ENCODE data around the gene RNF4. TPM values are rescaled to one million over a fixed set of nuclear protein-coding genes. Genes with fewer than 3 reads are reported as not detected.

The RNF4 gene
- total RNA-seq, 1 experiment from 2014 or later = 92.0 TPM

DNA sequence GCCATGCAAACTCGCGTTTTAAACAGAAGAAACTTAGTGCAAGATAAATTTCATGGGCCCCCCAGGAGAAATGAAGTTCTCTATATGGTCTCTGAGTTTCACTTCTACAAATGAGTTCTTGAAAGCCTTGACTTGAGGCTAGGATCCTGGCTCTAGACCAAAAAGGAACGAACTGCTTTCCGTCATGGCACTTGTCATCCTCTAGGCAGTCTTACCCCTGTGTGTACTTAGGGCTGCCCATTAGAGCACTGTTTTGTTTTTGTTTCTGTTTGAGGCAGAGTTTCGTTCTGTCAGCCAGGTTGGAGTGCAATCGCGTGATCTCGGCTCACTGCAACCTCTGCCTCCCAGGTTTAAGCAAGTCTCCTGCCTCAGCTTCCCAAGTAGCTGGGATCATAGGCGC is 29.0 kb downstream of the RNF4 start:
- Histone ChIP-seq H2BK12ac (ENCODE audit: insufficient read length, low read depth, low read length) (no peak overlapping the region), H3K79me2 (ENCODE audit: insufficient read depth, low read length) (peaks cover 3% of the 10 kb centered on the region), H3K4me2 (ENCODE audit: insufficient read depth, insufficient read length, low read length) (no peak overlapping the region), H2BK120ac (ENCODE audit: low read depth, low read length, poor library complexity, severe bottlenecking) (no peak overlapping the region), H3K23me2 (ENCODE audit: insufficient read length, low read depth, low read length, poor library complexity, severe bottlenecking) (no peaks in the 10 kb centered on the region), H4K8ac (replicated peaks; ENCODE audit: insufficient read length, low read depth, low read length) (no peak overlapping the region), H4K20me1 (ENCODE audit: control insufficient read depth, insufficient read depth, insufficient read length) (peaks cover 5% of the 10 kb centered on the region), H3K79me1 (ENCODE audit: insufficient read depth, low read depth, low read length, poor library complexity, severe bottlenecking) (no peaks in the 10 kb centered on the region), H3K18ac (ENCODE audit: insufficient read length, low read depth, low read length) (no peak overlapping the region), H4K91ac (ENCODE audit: insufficient read length, low read depth, low read length) (no peak overlapping the region), H3K27me3 (ENCODE audit: insufficient read depth, low read length) (no peaks in the 10 kb centered on the region), H2BK5ac (ENCODE audit: insufficient read length, low read length) (no peak overlapping the region), H3K9ac (ENCODE audit: extremely low read depth, insufficient read length, low read length) (no peak overlapping the region), H3K4me1 (ENCODE audit: insufficient read depth, low read length) (no peaks in the 10 kb centered on the region), H2AFZ (ENCODE audit: low read length) (no peak overlapping the region), H2BK15ac (ENCODE audit: low read depth, low read length) (no peak overlapping the region), H2AK5ac (ENCODE audit: insufficient read length, low read length) (no peak overlapping the region), H3K27ac (ENCODE audit: insufficient read length, low read depth, low read length) (no peak overlapping the region), H3K4ac (ENCODE audit: low read depth, low read length) (no peak overlapping the region), H2BK20ac (ENCODE audit: low read depth, low read length, poor library complexity, severe bottlenecking) (no peak overlapping the region), H4K5ac (ENCODE audit: insufficient read length, low read depth, low read length) (no peak overlapping the region), H3K56ac (ENCODE audit: insufficient read length, low read depth, low read length) (no peak overlapping the region), H3K23ac (ENCODE audit: insufficient read length, low read depth, low read length) (no peak overlapping the region), H3K14ac (ENCODE audit: insufficient read depth, low read length) (no peak overlapping the region), H3K9me3 (ENCODE audit: control insufficient read depth, low read depth, low read length) (no peaks in the 10 kb centered on the region), H3T11ph (ENCODE audit: low read length) (no peak overlapping the region)
- Mint-ChIP-seq H3K4me3 (no peak overlapping the region), H3K9me3 (no peaks in the 10 kb centered on the region), H3K27ac (no peak overlapping the region), H3K4me1 (no peaks in the 10 kb centered on the region), H3K36me3 (ENCODE audit: insufficient read depth in 1 of 3, low read depth in 3 of 3) (peaks cover 51 to 91% (median 72%) of the 10 kb centered on the region in 3 experiments; a peak in 6 of 7 replicates), H3K27me3 (ENCODE audit: low read depth) (no peaks in the 10 kb centered on the region)
- no CpG with 5 or more reads among the region's 9 CpGs for WGBS (ENCODE audit: extremely low coverage, insufficient read length, low lambda C conversion rate)
- DNase-seq = no peak
- TF ChIP-seq, protein P1, sequence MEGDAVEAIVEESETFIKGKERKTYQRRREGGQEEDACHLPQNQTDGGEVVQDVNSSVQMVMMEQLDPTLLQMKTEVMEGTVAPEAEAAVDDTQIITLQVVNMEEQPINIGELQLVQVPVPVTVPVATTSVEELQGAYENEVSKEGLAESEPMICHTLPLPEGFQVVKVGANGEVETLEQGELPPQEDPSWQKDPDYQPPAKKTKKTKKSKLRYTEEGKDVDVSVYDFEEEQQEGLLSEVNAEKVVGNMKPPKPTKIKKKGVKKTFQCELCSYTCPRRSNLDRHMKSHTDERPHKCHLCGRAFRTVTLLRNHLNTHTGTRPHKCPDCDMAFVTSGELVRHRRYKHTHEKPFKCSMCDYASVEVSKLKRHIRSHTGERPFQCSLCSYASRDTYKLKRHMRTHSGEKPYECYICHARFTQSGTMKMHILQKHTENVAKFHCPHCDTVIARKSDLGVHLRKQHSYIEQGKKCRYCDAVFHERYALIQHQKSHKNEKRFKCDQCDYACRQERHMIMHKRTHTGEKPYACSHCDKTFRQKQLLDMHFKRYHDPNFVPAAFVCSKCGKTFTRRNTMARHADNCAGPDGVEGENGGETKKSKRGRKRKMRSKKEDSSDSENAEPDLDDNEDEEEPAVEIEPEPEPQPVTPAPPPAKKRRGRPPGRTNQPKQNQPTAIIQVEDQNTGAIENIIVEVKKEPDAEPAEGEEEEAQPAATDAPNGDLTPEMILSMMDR (conservative IDR thresholded peaks at IDR 0.05) = no peak
